ENCODE results near the gene UPK3BL2. TPM values are rescaled to one million over a fixed set of nuclear protein-coding genes. Genes with fewer than 3 reads are reported as not detected.
"Not testable (repeated sequence)": the region's sequence is repeated elsewhere in the genome, so short reads cannot be mapped to it uniquely, and the experiment has no call there.

Gene UPK3BL2, protein sequence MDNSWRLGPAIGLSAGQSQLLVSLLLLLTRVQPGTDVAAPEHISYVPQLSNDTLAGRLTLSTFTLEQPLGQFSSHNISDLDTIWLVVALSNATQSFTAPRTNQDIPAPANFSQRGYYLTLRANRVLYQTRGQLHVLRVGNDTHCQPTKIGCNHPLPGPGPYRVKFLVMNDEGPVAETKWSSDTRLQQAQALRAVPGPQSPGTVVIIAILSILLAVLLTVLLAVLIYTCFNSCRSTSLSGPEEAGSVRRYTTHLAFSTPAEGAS
- 9.4 and 13.4 TPM in 2 replicates for total RNA-seq
- long read RNA-seq = 0 reads

DNA sequence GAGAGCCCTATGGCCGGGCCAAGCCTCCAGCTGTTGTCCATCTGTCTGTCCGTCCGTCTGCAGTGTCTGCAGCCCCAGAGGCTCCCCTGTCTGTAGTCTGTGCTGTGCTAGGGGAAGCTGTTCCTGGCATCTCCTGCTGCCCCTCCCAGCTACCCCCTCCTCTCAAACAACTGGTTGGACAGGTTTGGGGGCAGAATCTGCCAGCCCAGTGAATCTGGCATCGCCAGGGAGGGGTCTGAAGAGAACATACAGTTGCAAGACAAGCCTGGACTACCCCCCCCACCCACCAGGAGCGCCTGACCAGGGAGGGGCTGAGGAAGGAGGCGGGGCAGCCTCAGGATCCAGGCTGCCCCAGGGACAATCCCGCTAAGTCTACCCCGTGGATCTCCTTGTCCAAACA lies at the start of gene UPK3BL2:
TSS of gene UPK3BL2 (minus strand) at position 101 of the 400 bp plus-strand sequence. CDS start at position 41, 60 bp downstream.
- H3K27me3 Mint-ChIP-seq; H3K4me3 Mint-ChIP-seq (ENCODE audit: low read depth); H3K36me3 Mint-ChIP-seq (ENCODE audit: insufficient read depth); H3K27ac Mint-ChIP-seq; H3K4me1 Mint-ChIP-seq (ENCODE audit: low read depth); DNase-seq (ENCODE audit: low spot score, unreplicated experiment); H3K9me3 Mint-ChIP-seq (ENCODE audit: low read depth): not testable (repeated sequence)

GRCh38 chr7:102592477-102593019 lies 49.1 kb upstream of the UPK3BL2 start:
- H3K27me3 Mint-ChIP-seq; H3K9me3 Mint-ChIP-seq (ENCODE audit: low read depth); H3K27ac Mint-ChIP-seq; H3K4me1 Mint-ChIP-seq (ENCODE audit: low read depth); H3K36me3 Mint-ChIP-seq (ENCODE audit: insufficient read depth); H3K4me3 Mint-ChIP-seq (ENCODE audit: low read depth): not testable (repeated sequence)
- peak; percentile 41 for DNase-seq (ENCODE audit: low spot score, unreplicated experiment)

DNA sequence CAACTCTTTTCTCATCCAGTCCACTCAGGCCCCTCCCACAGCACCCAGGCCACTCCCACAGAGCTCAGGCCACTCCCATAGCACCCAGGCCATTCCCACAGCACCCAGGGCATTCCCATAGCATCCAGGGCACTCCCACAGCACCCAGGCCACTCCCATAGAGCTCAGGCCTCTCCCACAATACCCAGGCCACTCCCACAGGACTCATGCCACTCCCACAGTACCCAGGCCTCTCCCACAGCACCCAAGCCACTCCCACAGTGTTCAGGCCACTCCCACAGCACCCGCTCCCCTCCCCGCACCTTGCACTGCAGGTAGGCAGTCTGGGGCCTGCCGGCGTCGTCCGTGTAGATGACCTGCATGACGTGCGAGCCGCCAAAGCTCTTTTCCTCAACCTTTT lies 46.4 kb upstream of the UPK3BL2 start:
- not testable (repeated sequence) for H3K9me3 Mint-ChIP-seq (ENCODE audit: low read depth); H3K4me3 Mint-ChIP-seq (ENCODE audit: low read depth); H3K27ac Mint-ChIP-seq; DNase-seq (ENCODE audit: low spot score, unreplicated experiment); H3K36me3 Mint-ChIP-seq (ENCODE audit: insufficient read depth); H3K27me3 Mint-ChIP-seq; H3K4me1 Mint-ChIP-seq (ENCODE audit: low read depth)

GRCh38 chr7:102583495-102583894 lies 40.0 kb upstream of the UPK3BL2 start:
- DNase-seq (ENCODE audit: low spot score, unreplicated experiment); H3K4me1 Mint-ChIP-seq (ENCODE audit: low read depth); H3K4me3 Mint-ChIP-seq (ENCODE audit: low read depth); H3K9me3 Mint-ChIP-seq (ENCODE audit: low read depth); H3K36me3 Mint-ChIP-seq (ENCODE audit: insufficient read depth); H3K27me3 Mint-ChIP-seq; H3K27ac Mint-ChIP-seq: not testable (repeated sequence)

DNA sequence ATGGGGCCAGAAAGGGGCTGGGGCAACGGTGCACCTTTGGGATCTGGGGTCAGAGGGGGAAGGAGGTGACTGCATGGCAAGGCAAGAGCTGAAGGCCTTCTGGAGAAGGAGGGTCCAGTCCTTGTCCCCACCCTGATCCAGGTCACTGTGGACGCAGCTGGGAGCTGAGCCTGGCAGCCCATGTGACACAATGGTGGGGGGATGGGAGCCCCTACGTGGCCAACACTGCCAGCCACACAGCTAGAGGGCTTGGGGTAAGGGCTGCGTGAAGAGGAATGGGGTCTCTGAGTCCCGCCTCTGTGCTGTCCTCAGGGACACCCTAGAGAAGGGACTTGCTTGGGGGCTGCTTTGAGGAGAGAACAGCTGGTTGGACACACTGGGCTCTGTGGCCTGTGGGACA lies 38.2 kb upstream of the UPK3BL2 start:
- not testable (repeated sequence) for H3K4me1 Mint-ChIP-seq (ENCODE audit: low read depth); H3K36me3 Mint-ChIP-seq (ENCODE audit: insufficient read depth); DNase-seq (ENCODE audit: low spot score, unreplicated experiment); H3K27ac Mint-ChIP-seq; H3K9me3 Mint-ChIP-seq (ENCODE audit: low read depth); H3K27me3 Mint-ChIP-seq; H3K4me3 Mint-ChIP-seq (ENCODE audit: low read depth)

DNA sequence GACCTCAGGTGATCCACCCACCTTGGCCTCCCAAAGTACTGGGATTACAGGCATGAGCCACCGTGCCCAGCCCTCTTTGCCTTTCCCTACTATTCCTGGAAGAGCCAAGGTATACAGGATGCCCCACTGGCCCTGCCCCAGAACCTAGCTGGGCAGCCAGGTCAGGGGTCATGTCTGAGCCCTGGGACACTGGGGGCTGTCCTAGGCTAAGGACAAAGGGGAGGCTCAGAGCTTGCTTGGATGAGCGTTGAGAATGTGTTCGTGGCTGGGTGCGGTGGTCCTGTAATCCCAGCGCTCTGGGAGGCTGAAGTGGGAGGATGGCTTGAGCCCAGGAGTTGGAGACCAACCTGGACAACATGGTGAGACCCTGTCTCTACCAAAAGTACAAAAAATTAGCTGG lies 35.0 kb upstream of the UPK3BL2 start:
- H3K27ac Mint-ChIP-seq; DNase-seq (ENCODE audit: low spot score, unreplicated experiment): not testable (repeated sequence)

DNA sequence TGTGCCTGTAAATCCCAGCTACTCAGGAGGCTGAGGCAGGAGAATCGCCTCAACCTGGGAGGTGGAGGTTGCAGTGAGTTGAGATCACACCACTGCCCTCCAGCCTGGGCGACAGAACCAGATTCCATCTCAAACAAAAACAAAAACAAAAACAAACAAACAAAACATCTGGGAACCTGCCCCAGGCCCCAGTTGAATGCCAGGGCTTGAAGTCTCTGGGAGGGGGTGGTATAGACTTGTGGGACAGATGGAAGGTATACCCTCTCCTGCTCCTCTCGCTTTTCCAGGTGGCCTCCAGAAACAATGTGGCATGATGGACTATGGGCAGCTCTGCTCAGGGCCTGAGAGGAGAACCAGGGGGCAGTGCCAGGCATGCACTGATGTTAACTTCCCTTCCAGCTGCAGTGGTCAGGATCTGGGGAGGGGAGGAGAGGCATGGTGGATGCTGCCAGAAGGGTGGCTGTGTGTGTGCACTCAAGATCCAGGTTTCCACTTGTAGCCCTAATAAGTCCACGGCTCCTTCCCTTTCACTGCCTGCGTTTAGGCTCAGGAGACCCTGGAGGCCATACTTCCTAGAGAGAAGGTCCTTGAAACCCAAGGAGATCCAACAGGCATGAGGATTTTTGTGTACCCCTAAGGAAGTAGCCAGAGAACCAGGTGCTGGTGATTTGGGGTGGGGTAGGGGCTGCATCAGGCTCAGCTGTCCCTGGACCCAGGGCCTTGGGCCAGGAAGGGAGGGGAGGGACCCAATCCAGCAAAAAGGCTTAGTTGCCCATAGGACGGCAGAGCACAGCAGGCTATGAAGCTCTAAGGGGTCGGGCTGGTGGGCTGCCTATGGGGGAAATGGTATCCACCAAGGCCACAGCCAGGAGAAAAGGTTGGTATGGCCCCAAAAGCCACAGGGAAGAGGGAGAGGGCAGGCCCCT lies 34.1 kb upstream of the UPK3BL2 start:
- not testable (repeated sequence) for H3K36me3 Mint-ChIP-seq (ENCODE audit: insufficient read depth); H3K4me1 Mint-ChIP-seq (ENCODE audit: low read depth); H3K27me3 Mint-ChIP-seq; H3K4me3 Mint-ChIP-seq (ENCODE audit: low read depth); H3K27ac Mint-ChIP-seq; DNase-seq (ENCODE audit: low spot score, unreplicated experiment); H3K9me3 Mint-ChIP-seq (ENCODE audit: low read depth)

More for the DNA sequence above, 35.0 kb upstream of the UPK3BL2 start:
- not testable (repeated sequence) for H3K36me3 Mint-ChIP-seq (ENCODE audit: insufficient read depth); H3K4me1 Mint-ChIP-seq (ENCODE audit: low read depth); H3K27me3 Mint-ChIP-seq; H3K9me3 Mint-ChIP-seq (ENCODE audit: low read depth); H3K4me3 Mint-ChIP-seq (ENCODE audit: low read depth)

GRCh38 chr7:102576363-102576762 lies 32.9 kb upstream of the UPK3BL2 start:
- H3K36me3 Mint-ChIP-seq (ENCODE audit: insufficient read depth); H3K9me3 Mint-ChIP-seq (ENCODE audit: low read depth); H3K27ac Mint-ChIP-seq; DNase-seq (ENCODE audit: low spot score, unreplicated experiment); H3K27me3 Mint-ChIP-seq; H3K4me3 Mint-ChIP-seq (ENCODE audit: low read depth); H3K4me1 Mint-ChIP-seq (ENCODE audit: low read depth): not testable (repeated sequence)

GRCh38 chr7:102574607-102575006 lies 31.1 kb upstream of the UPK3BL2 start:
- not testable (repeated sequence) for DNase-seq (ENCODE audit: low spot score, unreplicated experiment); H3K27ac Mint-ChIP-seq; H3K27me3 Mint-ChIP-seq; H3K4me1 Mint-ChIP-seq (ENCODE audit: low read depth); H3K4me3 Mint-ChIP-seq (ENCODE audit: low read depth); H3K9me3 Mint-ChIP-seq (ENCODE audit: low read depth); H3K36me3 Mint-ChIP-seq (ENCODE audit: insufficient read depth)
